Activated naive CD8-positive, alpha-beta T cell treated with anti-CD3 and anti-CD28 coated beads, Interleukin-2, amount 10 ng/mL, durations not matched to agents 7 days and 5 days (primary cell): ENCODE results near the gene FSTL4. TPM values are rescaled to one million over a fixed set of nuclear protein-coding genes. Genes with fewer than 3 reads are reported as not detected.

Experiments
- ATAC-seq: fragments of 150-1000 bp; cut with Tn5 transposase; one replicate; pipeline ENCODE4 v1.10.0; 2021; ENCODE audit warnings: low read depth, moderate library complexity
- POLR2A ChIA-PET: fragments of 350-600 bp; sonication (Branson Sonifier 250); formaldehyde crosslinking; loops from one replicate; lab custom pipeline; 2021; ENCODE audit warnings: antibody characterized with exemption; lab: Charles Lee
- DNase-seq: peaks from one replicate; pipeline ENCODE4 v3.0.0; 2021
- H3K27ac Mint-ChIP-seq: one replicate; pipeline ENCODE4 v1.8.0; 2022; ENCODE audit warnings: mild to moderate bottlenecking, mixed read lengths
- H3K27me3 Mint-ChIP-seq: one replicate; pipeline ENCODE4 v1.8.0; 2022; ENCODE audit warnings: mild to moderate bottlenecking, moderate library complexity, mixed read lengths
- H3K36me3 Mint-ChIP-seq: one replicate; pipeline ENCODE4 v1.8.0; 2021; ENCODE audit warnings: mild to moderate bottlenecking, mixed read lengths
- H3K4me1 Mint-ChIP-seq: one replicate; pipeline ENCODE4 v1.8.0; 2021; ENCODE audit warnings: mixed read lengths
- H3K4me3 Mint-ChIP-seq: one replicate; pipeline ENCODE4 v1.8.0; 2022; ENCODE audit warnings: mild to moderate bottlenecking, moderate library complexity, mixed read lengths
- H3K9me3 Mint-ChIP-seq: one replicate; pipeline ENCODE4 v1.8.0; 2021; ENCODE audit warnings: mixed read lengths
- total RNA-seq, 2 experiments: library from RNA; stranded (reverse); gene quantifications; one replicate each; pipeline ENCODE4 v1.2.3, GENCODE V29; 2021

Gene FSTL4
- total RNA-seq, 2 experiments from 2014 or later, result 0.26 to 0.83 TPM

GRCh38 chr5:133469846-133470245, 142.5 kb downstream of the FSTL4 start:
- Mint-ChIP-seq H3K36me3 (no peaks in the 10 kb centered on the region), H3K4me3 (no peak overlapping the region), H3K4me1 (peaks cover 7% of the 10 kb centered on the region), H3K27me3 (peaks cover 10% of the 10 kb centered on the region), H3K27ac (no peak overlapping the region), H3K9me3 (no peaks in the 10 kb centered on the region)
- ATAC-seq (no peak), DNase-seq (no peak)
- POLR2A ChIA-PET, result no interaction called here

- no peak for ATAC-seq
- no peaks in the 10 kb centered on the region for H3K9me3 Mint-ChIP-seq
- POLR2A ChIA-PET, result no interaction called here
Observed at GRCh38 chr5:133469252-133469651, 143.1 kb downstream of the FSTL4 start.

GRCh38 chr5:133468596-133468995, 143.7 kb downstream of the FSTL4 start:
- H3K27me3 Mint-ChIP-seq, result peaks cover 7% of the 10 kb centered on the region
- H3K4me1 Mint-ChIP-seq, result peaks cover 7% of the 10 kb centered on the region
- POLR2A ChIA-PET, result no interaction called here
- no peak overlapping the region for H3K27ac Mint-ChIP-seq
- H3K4me3 Mint-ChIP-seq, result no peak overlapping the region
- no peaks in the 10 kb centered on the region for H3K9me3 Mint-ChIP-seq
- no peak for DNase-seq
- no peaks in the 10 kb centered on the region for H3K36me3 Mint-ChIP-seq
- no peak for ATAC-seq

More at GRCh38 chr5:133469252-133469651, 143.1 kb downstream of the FSTL4 start:
- no peak overlapping the region for H3K27ac Mint-ChIP-seq
- peaks cover 7% of the 10 kb centered on the region for H3K27me3 Mint-ChIP-seq
- peaks cover 7% of the 10 kb centered on the region for H3K4me1 Mint-ChIP-seq
- H3K36me3 Mint-ChIP-seq, result no peaks in the 10 kb centered on the region
- DNase-seq, result no peak
- no peak overlapping the region for H3K4me3 Mint-ChIP-seq

GRCh38 chr5:133467826-133468463, 144.4 kb downstream of the FSTL4 start:
- ATAC-seq, result no peak
- no peak overlapping the region for H3K27ac Mint-ChIP-seq
- DNase-seq, result no peak
- no peaks in the 10 kb centered on the region for H3K9me3 Mint-ChIP-seq
- no peaks in the 10 kb centered on the region for H3K36me3 Mint-ChIP-seq
- no peak overlapping the region for H3K4me3 Mint-ChIP-seq
- peaks cover under 1% of the 10 kb centered on the region for H3K27me3 Mint-ChIP-seq
- POLR2A ChIA-PET, result no interaction called here
- peaks cover 7% of the 10 kb centered on the region for H3K4me1 Mint-ChIP-seq

- H3K27me3 Mint-ChIP-seq, result no peaks in the 10 kb centered on the region
- no peak overlapping the region for H3K4me3 Mint-ChIP-seq
- DNase-seq (no peak), ATAC-seq (peak; percentile 43)
- H3K27ac Mint-ChIP-seq, result no peak overlapping the region
- no peaks in the 10 kb centered on the region for H3K36me3 Mint-ChIP-seq
- H3K4me1 Mint-ChIP-seq, result peaks cover 7% of the 10 kb centered on the region
- POLR2A ChIA-PET, result no interaction called here
- no peaks in the 10 kb centered on the region for H3K9me3 Mint-ChIP-seq
Observed at GRCh38 chr5:133467335-133467779, 145.0 kb downstream of the FSTL4 start.

- no peaks in the 10 kb centered on the region for H3K9me3 Mint-ChIP-seq
- POLR2A ChIA-PET, result no interaction called here
- no peaks in the 10 kb centered on the region for H3K27me3 Mint-ChIP-seq
Observed at GRCh38 chr5:133466556-133467334, 145.6 kb downstream of the FSTL4 start.

GRCh38 chr5:133464013-133464412, 148.3 kb downstream of the FSTL4 start:
- DNase-seq (no peak), ATAC-seq (no peak)
- Mint-ChIP-seq H3K27me3 (no peaks in the 10 kb centered on the region), H3K36me3 (no peaks in the 10 kb centered on the region), H3K9me3 (no peaks in the 10 kb centered on the region), H3K27ac (no peak overlapping the region), H3K4me3 (no peak overlapping the region), H3K4me1 (peaks cover 7% of the 10 kb centered on the region)
- POLR2A ChIA-PET, result no interaction called here

More at GRCh38 chr5:133466556-133467334, 145.6 kb downstream of the FSTL4 start:
- Mint-ChIP-seq H3K36me3 (no peaks in the 10 kb centered on the region), H3K4me1 (peaks cover 7% of the 10 kb centered on the region), H3K27ac (no peak overlapping the region), H3K4me3 (no peak overlapping the region)
- ATAC-seq (no peak), DNase-seq (no peak)

GRCh38 chr5:133461796-133462516, 150.4 kb downstream of the FSTL4 start:
- H3K36me3 Mint-ChIP-seq, result no peaks in the 10 kb centered on the region

GRCh38 chr5:133460172-133460758, 152.1 kb downstream of the FSTL4 start:
- no peaks in the 10 kb centered on the region for H3K4me1 Mint-ChIP-seq
- no peaks in the 10 kb centered on the region for H3K36me3 Mint-ChIP-seq
- POLR2A ChIA-PET, result no interaction called here
- no peaks in the 10 kb centered on the region for H3K9me3 Mint-ChIP-seq
- no peaks in the 10 kb centered on the region for H3K27me3 Mint-ChIP-seq
- no peak overlapping the region for H3K4me3 Mint-ChIP-seq
- ATAC-seq, result no peak
- DNase-seq, result peak; percentile 54
- H3K27ac Mint-ChIP-seq, result no peak overlapping the region

More at GRCh38 chr5:133461796-133462516, 150.4 kb downstream of the FSTL4 start:
- ATAC-seq (no peak), DNase-seq (no peak)
- no peak overlapping the region for H3K27ac Mint-ChIP-seq
- no peaks in the 10 kb centered on the region for H3K27me3 Mint-ChIP-seq
- POLR2A ChIA-PET, result no interaction called here
- peaks cover 2% of the 10 kb centered on the region for H3K4me1 Mint-ChIP-seq
- no peaks in the 10 kb centered on the region for H3K9me3 Mint-ChIP-seq
- H3K4me3 Mint-ChIP-seq, result no peak overlapping the region

- no peaks in the 10 kb centered on the region for H3K4me1 Mint-ChIP-seq
- ATAC-seq (no peak), DNase-seq (no peak)
- no peaks in the 10 kb centered on the region for H3K27me3 Mint-ChIP-seq
- POLR2A ChIA-PET, result no interaction called here
- no peaks in the 10 kb centered on the region for H3K36me3 Mint-ChIP-seq
- no peak overlapping the region for H3K27ac Mint-ChIP-seq
- no peaks in the 10 kb centered on the region for H3K9me3 Mint-ChIP-seq
- H3K4me3 Mint-ChIP-seq, result no peak overlapping the region
Observed at GRCh38 chr5:133459474-133460160, 152.7 kb downstream of the FSTL4 start.

- H3K27ac Mint-ChIP-seq, result no peak overlapping the region
- no peaks in the 10 kb centered on the region for H3K36me3 Mint-ChIP-seq
- ATAC-seq (no peak), DNase-seq (no peak)
- POLR2A ChIA-PET, result no interaction called here
- no peaks in the 10 kb centered on the region for H3K4me1 Mint-ChIP-seq
- no peaks in the 10 kb centered on the region for H3K9me3 Mint-ChIP-seq
- no peak overlapping the region for H3K4me3 Mint-ChIP-seq
- H3K27me3 Mint-ChIP-seq, result no peaks in the 10 kb centered on the region
Observed at GRCh38 chr5:133458435-133458834, 153.9 kb downstream of the FSTL4 start.

GRCh38 chr5:133457439-133458355, 154.6 kb downstream of the FSTL4 start:
- H3K9me3 Mint-ChIP-seq, result no peaks in the 10 kb centered on the region
- ATAC-seq (no peak), DNase-seq (no peak)
- no peaks in the 10 kb centered on the region for H3K36me3 Mint-ChIP-seq
- no peaks in the 10 kb centered on the region for H3K4me1 Mint-ChIP-seq
- no peak overlapping the region for H3K4me3 Mint-ChIP-seq
- H3K27me3 Mint-ChIP-seq, result peaks cover 4% of the 10 kb centered on the region
- H3K27ac Mint-ChIP-seq, result no peak overlapping the region
- POLR2A ChIA-PET, result no interaction called here
